ENCODE results near the gene ROBO2.

Gene ROBO2

GRCh38 chr3:77524946-77525682 is 485.2 kb downstream of the ROBO2 start:
- DNase-seq, result no peak

- DNase-seq, result no peak
Measured at GRCh38 chr3:77526573-77527113, 486.7 kb downstream of the ROBO2 start.

GRCh38 chr3:77529522-77529921 is 489.6 kb downstream of the ROBO2 start:
- DNase-seq, result no peak

- peak; percentile 67 for DNase-seq
Measured at GRCh38 chr3:77530870-77531269, 491.0 kb downstream of the ROBO2 start.

GRCh38 chr3:77535116-77535515 is 495.2 kb downstream of the ROBO2 start:
- DNase-seq, result no peak

- DNase-seq, result no peak
Measured at GRCh38 chr3:77536038-77536775, 496.3 kb downstream of the ROBO2 start.

GRCh38 chr3:77539014-77539413 is 499.1 kb downstream of the ROBO2 start:
- no peak for DNase-seq

GRCh38 chr3:77539677-77540076 is 499.8 kb downstream of the ROBO2 start:
- DNase-seq, result no peak

- DNase-seq, result no peak
Measured at GRCh38 chr3:77541203-77541922, 501.5 kb downstream of the ROBO2 start.

- DNase-seq, result no peak
Measured at GRCh38 chr3:77546246-77546645, 506.3 kb downstream of the ROBO2 start.

- DNase-seq, result no peak
Measured at GRCh38 chr3:77549034-77549433, 509.1 kb downstream of the ROBO2 start.

GRCh38 chr3:77553240-77553639 is 513.3 kb downstream of the ROBO2 start:
- no peak for DNase-seq

- DNase-seq, result no peak
Measured at GRCh38 chr3:77562089-77562488, 522.2 kb downstream of the ROBO2 start.

- DNase-seq, result no peak
Measured at GRCh38 chr3:77563012-77563411, 523.1 kb downstream of the ROBO2 start.

GRCh38 chr3:77566055-77566454 is 526.2 kb downstream of the ROBO2 start:
- no peak for DNase-seq

- DNase-seq, result no peak
Measured at GRCh38 chr3:77571971-77572715, 532.2 kb downstream of the ROBO2 start.

GRCh38 chr3:77577264-77577663 is 537.4 kb downstream of the ROBO2 start:
- no peak for DNase-seq

GRCh38 chr3:77586216-77586615 is 546.3 kb downstream of the ROBO2 start:
- DNase-seq, result no peak

GRCh38 chr3:77588863-77589262 is 549.0 kb downstream of the ROBO2 start:
- DNase-seq, result no peak

- no peak for DNase-seq
Measured at GRCh38 chr3:77590191-77590590, 550.3 kb downstream of the ROBO2 start.

GRCh38 chr3:77595371-77595870 is 555.5 kb downstream of the ROBO2 start:
- no peak for DNase-seq

- no peak for DNase-seq
Measured at GRCh38 chr3:77599948-77600347, 560.0 kb downstream of the ROBO2 start.

All from amniotic stem cell (primary cell).